Stimulated activated CD8-positive, alpha-beta memory T cell treated with anti-CD3 and anti-CD28 coated beads, Interleukin-15, amount 100 ng/mL, for 1 hour (primary cell): Measurements from ENCODE around the gene ALOX5AP.

ENCODE experiments used
- DNase-seq: peaks from one replicate; pipeline ENCODE4 v3.0.0-alpha.2; 2020; ENCODE audit warnings: low read depth

The ALOX5AP gene

DNA sequence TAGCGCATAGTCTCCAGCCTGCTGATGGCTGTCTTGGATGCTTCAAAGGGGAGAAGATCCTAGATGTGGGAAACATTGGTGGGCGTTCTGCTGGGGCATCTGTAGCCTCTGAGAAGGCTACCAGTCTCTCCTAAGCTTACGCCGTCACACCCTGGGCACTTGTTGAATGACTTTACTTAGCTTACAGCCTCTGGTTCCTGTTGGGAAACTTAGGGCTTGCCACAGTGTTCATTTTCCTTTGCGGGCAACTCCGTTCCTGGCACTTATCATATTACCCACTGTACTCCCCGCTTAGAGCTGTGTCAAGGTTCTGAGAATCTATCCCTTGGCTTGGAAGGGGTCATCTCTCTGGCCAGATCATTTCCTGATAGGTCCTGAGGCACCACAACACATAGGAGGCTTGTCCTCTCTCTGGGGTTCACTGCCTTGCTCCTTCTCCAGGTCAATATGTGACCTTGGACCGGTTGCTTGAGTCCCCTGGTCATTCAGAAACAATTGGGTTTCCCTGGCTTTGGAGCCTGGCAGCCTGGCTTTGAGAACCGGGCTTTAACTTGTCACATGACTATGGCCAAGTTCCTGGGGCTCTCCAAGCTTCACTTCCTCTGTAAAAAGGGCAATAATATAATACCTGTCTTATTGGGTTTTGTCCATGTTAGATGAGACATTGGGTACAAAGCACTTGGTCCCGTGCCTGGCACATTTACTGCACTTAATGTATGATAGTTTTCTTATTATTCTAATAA lies 20.5 kb upstream of the ALOX5AP start:
- no peak for DNase-seq

DNA sequence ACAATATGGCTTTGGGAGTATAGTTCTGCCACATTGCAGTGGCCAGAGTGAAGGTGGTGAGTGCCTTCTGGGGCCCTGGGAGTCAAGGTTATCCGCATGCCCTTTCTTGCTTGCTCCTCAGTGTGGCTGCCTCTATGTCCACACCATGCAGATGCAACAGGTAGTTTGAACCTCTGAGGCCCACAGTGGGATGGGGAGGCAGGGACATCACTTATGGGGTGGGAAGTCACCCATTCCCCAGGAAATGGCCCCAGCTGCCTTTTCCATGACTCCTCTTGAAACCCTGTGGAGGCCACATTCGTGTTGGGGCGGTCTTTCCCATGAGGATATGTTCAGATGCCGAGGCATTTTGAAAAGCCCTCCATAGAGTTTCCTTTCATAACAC lies 20.0 kb upstream of the ALOX5AP start:
- DNase-seq = no peak

DNA sequence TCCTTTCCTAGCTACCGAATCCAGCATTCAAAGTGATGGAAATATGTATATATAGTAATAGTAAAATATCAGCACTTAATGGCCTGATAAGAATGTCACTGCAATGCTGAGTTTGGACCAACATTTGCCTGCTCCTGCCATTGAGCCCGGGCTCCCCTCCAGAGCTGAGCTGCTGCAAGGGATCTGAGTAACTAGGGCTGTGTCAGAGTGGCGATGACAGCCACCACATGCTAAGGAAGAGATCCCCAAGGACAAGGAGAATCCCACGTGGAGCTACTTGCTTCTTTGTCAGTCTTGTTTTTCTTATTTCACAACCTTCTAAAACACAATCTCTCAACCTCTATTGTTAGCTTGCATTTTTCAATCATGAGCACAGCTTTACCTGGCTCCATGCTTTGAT lies 19.5 kb upstream of the ALOX5AP start:
- no peak for DNase-seq

DNA sequence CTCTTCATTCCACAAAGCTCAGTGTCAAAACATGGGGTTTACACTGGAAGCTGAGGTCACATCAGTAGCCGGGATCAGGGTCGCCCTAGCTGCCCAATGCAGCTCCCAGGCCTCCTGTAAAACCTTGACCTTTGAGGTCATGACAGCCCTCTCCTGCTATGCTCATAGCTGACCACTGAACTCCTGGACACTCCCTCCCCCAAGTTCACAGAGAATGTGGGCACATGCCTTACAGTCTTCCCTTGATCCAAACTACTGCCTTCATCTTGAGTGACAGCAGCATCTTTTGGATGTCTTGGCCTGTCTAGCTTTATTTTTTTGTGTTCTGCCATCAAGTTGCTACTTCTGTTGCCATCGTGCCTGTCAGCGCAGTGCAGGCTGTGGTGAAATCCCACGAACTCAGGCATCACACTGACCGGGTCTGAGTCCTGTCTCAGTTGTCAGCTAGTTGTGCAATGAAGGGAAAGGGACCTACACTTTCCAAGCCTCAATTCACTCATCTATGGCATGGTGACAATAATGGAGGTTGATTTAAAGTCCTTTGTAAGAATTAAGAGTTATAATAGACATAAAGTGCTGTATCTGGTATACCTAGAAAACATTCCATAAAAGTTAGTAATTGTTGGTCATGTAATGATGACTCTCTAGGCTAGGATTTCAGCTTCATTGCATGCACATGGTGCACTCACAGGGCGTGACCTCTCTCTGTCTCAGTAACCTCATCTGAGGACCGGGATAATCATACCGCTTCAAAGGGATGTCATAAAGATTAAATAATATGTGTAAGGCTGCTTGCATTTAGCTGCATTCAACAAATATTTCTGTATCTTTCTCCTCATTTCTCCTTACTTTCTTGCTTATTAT lies 16.4 kb upstream of the ALOX5AP start:
- DNase-seq = no peak

DNA sequence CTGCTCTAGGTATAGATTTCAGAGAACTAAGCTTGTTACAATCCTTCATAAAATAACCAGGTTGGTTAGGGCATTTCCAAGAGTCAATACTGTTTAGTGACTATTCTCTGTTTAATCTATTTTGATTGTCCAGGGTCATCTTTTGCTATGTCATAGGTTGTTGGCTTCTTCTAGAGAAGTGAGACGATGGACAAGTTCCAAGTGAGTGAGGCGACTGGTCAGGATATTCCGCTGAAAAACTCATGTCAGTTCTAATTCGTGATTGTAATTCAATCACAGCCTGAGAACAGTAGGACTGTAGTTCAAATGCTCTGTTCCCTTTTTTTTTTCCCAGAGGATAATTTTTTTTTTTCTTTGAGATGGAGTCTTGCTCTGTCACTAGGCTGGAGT lies 15.8 kb upstream of the ALOX5AP start:
- no peak for DNase-seq

DNA sequence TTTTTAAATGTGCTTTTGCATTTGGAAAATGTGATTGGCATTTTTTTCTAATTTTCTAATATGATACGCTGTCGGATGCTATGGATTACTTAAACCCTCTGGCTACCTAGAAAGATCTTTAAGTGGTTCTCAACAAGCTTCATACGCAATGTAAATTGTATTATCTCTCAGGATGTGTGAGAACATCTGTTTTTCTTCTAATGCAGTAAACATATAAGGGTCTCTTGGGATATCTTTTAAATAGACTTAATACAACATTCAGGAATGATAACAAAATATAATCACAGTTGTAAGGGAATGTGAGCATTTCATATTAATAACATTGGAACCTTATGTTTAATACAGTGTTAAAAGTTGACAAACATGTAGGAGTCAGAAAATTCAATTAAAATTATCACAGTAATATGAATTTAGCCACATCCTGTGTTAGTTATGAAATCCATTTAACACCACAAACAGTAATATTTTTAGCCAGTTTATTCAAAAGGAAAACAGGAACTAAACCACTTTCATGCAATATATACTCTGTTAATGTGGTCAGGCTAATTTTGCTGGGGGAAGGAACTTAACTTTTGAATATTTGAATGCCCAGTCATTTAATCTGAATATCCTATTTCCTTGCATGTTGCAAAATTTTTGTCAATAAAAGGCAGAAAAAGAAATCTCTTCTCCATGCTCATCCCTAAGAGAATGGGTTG lies 15.0 kb upstream of the ALOX5AP start:
- no peak for DNase-seq

DNA sequence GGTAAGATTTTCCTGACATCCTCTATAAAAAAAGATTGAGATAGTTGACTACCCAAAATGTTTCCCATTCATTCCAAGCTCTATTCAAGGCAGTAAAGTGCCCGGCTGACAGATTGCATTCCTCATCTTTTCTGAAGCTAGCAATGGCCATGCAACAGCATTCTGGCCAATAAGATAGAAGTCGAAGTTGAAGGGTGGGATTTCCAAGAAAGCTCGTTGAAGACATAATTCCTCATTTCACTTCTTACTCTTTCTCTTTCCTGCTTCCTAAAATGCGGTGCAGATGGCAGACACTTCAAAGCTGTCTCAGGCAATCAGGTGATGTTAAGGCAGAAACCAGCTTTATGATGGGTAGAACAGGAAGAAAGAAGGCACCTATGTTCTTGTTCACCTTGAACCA lies 13.4 kb upstream of the ALOX5AP start:
- DNase-seq = no peak

DNA sequence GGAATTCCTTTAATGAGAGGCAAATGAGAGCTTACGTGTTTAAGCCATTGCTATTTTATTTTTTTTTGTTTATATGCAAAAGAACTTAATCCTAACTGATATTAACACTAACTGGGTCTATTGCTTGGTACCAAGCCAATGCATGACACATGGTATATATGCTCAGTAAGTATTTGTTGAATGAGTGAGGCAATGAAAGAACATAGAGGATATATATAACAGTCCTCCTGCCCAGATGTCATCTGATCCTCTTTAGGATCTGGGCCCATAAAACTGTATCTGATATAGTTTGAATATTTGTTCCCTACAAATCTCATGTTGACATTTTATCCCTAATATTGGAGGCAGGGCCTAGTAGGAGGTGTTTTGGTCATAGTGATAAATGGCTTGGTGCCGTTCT lies 13.0 kb upstream of the ALOX5AP start:
- no peak for DNase-seq

DNA sequence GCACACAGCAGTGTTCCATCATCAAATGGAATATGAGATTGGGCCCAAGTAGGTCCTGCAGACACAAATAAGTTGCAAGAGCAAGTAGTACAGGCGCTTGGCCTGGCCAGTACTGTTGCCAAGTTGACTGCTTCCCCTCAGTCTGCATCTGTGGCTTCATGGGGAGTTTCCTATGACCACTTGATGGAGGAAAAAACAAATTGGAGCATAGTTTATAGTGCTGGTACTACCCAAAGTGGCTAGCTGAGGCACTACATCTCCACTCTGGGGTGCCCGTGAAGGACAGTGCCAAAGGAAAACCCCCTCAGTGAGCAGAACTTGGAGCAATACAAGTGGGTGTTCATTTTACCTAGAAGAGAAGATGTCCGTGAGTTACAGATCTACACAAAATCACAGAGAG lies 10.6 kb upstream of the ALOX5AP start:
- DNase-seq = no peak

DNA sequence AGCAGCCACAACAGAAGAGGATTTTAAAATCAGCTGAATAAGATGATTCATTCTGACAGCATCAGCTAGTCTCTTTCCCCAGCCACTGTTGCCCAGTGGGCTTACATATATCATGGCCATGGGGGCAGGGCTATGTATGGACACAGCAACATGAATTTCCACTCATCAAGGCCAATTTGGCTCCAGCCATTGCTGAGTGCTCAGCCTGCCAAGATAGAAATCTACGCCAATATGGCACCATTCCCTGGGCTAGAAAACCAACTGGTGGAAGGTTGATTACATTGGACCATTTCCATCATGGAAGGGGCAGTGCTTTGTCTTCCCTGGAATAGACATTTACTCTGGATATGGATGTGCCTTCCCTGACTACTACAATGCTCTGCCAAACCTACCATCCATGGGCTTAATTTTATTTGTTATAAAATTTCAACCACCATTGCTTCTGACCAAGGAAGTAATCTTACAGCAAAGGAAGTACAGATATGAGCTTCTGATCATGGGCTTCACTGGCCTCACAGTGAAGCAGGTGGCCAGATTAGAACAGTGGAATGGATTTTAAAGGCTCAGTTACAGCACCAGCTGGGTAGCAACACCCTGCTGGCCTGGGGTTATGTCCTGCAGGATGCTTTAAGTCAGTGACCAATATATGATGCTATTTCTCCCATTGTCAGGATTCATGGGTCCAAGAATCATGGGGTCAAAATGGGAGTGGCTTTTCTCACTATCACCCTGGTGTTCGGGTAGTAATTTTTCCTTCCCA lies 9.8 kb upstream of the ALOX5AP start:
- no peak for DNase-seq

DNA sequence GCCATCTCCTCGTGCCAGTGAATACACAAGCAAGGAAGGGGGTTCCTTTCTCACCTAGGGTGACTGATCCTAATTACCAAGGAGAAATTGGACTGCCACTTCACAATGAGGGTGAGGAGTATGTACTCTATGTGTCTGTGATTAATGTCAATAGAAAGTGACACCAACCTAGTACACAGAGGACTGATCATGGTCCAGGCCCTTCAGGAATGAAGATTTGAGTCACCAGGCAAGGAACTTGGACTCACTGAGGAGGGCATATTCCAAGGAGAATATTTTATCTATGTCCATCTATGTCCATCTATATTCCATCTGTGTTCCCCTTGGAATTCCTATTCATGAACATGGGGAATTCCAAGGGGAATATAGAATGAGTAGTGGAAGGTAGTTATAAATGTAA lies 9.2 kb upstream of the ALOX5AP start:
- no peak for DNase-seq

DNA sequence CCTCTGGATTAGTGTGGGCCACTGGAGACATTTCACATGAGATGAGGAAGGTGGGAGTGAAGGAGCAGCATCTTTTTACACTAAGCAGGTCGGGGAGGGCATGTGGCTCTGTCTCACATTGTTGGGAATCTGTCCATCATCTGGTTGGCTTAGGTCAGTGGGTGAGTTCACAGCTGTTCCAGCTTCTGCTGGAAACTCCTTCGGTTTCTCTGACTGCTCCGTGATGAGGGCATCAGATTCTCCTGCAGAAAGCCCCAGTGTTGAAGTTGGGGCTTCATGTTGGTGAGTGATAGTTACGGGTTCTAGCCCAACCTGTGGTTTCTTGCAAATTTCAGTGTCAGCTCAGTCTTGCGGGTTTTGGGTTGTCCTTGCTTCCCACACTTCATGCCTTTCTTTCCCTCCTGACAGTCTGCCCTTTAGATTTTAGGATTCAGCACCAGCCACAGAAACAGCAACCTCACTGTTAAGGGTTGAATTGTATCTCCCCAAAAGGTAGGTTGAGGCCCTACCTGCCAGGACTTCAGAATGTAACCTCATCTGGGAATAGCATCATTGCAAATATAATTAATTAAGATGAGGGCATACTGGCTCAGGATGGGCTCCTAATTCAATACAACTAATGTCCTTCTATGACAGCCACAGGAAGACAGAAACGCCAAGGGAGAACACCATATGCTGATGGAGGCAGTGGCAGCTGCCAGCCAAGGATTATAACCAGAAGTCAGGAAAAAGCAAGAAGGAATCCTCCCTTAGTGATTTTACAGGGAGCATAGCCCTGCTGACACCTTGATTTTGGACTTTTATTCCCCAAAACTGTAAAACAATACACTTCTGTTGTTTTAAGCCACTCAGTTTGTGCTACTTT lies 7.6 kb upstream of the ALOX5AP start:
- no peak for DNase-seq

DNA sequence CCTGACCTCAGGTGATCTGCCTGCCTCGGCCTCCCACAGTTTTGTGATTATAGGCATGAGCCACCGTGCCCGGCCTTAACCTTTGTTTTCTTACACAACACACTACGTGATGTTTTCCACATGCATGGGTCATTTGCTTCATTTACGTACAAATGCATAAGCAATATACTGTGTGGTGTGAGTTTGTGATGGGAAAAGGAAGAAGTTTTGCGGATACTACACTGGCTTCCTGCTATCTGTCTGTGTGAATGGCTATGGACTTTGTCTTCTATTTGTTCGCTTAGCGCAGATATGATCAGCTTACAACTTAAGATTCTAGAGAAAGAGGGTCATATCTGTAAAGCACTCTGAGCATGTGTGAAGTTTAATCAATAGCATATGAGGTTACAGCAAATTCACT lies 5.5 kb upstream of the ALOX5AP start:
- no peak for DNase-seq

DNA sequence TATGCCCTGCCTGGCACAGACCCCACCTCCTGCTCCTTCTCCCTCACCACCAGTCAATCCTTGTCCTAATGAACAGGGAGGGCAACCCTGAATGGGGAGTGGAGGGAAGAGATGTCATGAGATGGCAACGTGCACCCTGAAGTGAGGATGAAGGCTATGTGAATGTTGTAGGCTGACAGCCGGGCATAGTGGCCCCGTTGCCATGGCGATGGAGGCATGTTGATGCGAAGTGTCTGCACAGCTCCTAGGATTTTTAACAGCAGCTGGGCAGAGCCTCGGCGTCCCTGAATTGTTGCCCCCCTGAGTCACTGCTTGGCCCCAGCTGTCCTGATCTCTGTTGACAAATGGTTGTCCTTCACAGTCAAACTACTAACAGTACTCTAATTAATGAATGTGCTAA lies 4.8 kb upstream of the ALOX5AP start:
- no peak for DNase-seq

DNA sequence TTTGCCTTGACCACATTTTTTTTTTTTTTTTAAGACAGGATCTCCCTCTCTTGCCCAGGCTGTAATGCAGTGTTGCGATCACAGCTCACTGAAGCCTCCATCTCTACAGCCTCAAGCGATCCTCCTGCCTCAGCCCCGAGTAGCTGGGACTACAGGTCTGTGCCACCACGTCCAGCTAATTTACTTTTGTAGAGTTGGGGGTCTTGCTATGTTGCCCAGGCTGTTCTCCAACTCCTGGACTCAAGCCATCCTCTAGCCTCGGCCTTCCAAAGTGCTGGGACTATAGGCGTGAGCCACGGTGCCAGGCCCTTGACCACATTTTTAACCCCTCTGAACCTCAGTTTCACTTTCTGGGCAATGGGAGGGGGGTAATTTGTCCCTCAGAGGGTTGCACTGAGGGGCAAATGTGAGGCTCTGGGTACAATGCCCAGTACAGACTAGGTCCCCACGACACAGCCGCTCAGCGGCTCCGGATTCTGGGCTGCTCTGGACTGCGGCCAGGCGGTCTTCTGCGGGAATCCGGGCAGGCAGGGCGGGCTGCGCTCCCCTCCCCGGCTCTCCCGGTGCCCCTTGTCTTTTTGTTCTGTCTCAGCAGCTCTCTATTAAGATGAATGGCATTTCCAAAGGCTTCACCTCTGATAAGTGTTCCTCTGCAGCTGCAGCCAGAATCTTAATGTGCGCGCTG lies 3.8 kb upstream of the ALOX5AP start:
- no peak for DNase-seq

DNA sequence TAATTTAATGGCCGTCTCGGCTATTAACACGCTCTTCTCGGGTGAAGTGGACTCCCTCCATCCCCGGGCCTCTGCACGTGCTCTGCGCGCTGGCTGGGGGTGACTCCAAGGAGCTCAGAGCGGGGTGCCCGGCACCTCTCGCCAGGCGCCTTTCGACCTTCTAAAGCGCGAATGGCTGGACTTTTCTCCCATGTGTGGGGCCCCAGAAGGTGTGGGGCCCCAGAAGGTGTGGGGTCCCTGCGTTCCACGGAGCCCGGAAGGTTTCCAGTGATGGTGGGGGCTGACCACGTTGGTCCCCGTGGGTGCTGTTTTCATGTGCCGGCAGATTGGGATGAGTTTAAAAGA lies 3.3 kb upstream of the ALOX5AP start:
- no peak for DNase-seq

DNA sequence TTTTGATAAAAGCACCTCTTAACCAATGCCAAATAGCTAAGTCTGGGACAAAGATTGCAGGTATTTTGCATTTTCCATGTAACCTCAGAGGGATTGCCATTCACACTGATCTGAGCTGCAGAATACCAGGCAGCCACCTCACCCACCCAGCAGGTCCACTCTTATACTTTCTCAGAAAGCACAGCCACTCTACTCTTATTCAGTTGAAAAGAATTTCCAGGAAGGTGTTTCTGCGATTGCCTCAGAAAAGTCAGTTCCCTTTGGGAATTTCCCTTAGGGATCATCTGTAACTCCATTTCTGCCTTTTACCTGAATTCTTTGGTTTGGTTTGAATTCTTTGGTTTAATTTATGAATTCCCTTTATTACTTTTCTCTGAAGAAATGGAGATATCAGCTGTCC lies 904 bp upstream of the ALOX5AP start:
- DNase-seq = no peak

DNA sequence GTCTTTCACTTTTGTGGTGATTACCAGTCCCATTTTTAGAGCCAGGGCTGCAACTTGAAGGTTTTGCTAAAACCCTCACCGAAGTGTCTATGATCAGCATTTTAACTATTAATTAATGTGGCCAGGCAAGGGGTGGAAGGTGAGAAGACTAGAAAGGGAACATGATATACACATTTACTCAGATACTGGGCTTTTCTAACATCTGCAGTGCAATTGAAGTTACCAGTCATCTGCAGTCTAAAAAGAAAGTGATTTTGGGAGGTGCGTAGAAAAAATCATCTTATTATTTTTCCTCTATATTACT lies 481 bp downstream of the ALOX5AP start:
- DNase-seq = no peak

DNA sequence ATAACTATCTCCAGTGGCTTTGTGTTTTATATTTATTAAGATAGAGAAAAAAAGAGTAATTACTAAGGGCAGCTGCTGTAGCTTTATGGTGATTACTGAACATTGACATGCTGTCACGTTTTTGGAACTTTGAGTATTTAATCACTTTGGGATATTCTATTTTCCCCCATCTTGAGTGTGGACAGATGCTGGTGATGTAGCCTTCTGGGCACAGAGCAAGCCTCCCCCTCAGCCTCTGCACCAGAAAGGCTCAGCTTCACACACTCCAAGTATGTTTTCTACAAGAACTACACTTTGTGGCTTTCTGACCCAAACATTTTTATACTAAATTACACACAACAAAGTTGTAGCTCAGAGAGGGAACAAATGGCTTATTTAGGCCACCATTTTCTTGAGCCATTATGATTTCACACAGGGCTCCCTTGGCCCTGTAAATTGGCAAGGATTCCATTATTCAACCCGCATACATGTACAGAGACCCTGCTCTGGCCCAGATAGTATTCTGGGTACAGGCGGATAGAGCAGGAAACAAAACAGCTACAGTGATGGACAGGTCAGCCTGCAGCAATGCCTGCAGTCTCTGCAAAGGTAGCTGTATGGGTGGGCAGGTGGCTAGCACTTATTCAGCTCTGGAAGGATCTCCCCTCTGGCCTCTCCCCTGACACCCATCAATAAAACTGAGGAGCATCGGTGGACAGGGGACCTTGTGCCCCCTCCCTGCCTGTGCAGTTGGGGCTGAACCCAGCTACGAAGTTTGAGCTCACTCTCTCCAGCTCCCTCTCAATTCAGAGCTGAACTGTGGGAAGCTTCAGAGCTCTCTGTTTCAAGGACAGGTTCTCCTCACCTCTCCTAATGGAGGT lies 1.3 kb downstream of the ALOX5AP start:
- no peak for DNase-seq
